HepG2 (cell line): ENCODE data around the gene MEIOB. TPM values are rescaled to one million over a fixed set of nuclear protein-coding genes. Genes with fewer than 3 reads are reported as not detected.

ENCODE experiments used
- BORCS8-MEF2B ChIP-seq: sonication (generic); formaldehyde crosslinking; IDR thresholded peaks from 2 replicates; pipeline ENCODE4 v1.8.0; 2022; ENCODE audit warnings: mild to moderate bottlenecking, missing genetic modification reagents
- CBX5 ChIP-seq: sonication (generic); formaldehyde crosslinking; IDR thresholded peaks from 2 replicates; pipeline ENCODE4 v1.4.0; 2020; ENCODE audit warnings: missing genetic modification reagents, borderline replicate concordance
- CCDC6 ChIP-seq: sonication (generic); formaldehyde crosslinking; IDR thresholded peaks from 2 replicates; pipeline ENCODE4 v1.8.1; 2022; ENCODE audit warnings: mild to moderate bottlenecking, missing genetic modification reagents, moderate library complexity
- CEBPG ChIP-seq: IDR thresholded peaks from 2 replicates; pipeline ENCODE4 v1.6.1; 2016
- DNMT3B ChIP-seq: conservative IDR thresholded peaks from 2 replicates; pipeline ENCODE4 v1.6.1; 2016; ENCODE audit warnings: missing biosample characterization, control low read depth
- GPN1 ChIP-seq: sonication (generic); formaldehyde crosslinking; IDR thresholded peaks from 2 replicates; pipeline ENCODE4 v1.5.1; 2020; ENCODE audit warnings: missing genetic modification reagents, borderline replicate concordance
- HMG20B ChIP-seq: conservative IDR thresholded peaks from 2 replicates; pipeline ENCODE4 v1.6.1; 2016; ENCODE audit warnings: missing genetic modification reagents, missing compliant biosample characterization
- JUND ChIP-seq: sonication (generic); formaldehyde crosslinking; IDR thresholded peaks from 2 replicates; pipeline ENCODE4 v1.8.0; 2022; ENCODE audit warnings: mild to moderate bottlenecking, missing genetic modification reagents
- MAF1 ChIP-seq: sonication (generic); formaldehyde crosslinking; IDR thresholded peaks from 2 replicates; pipeline ENCODE4 v1.5.0; 2020; ENCODE audit warnings: missing genetic modification reagents, borderline replicate concordance
- MAFG ChIP-seq: sonication (generic); formaldehyde crosslinking; IDR thresholded peaks from 2 replicates; pipeline ENCODE4 v1.5.1; 2020; ENCODE audit warnings: mild to moderate bottlenecking, missing genetic modification reagents
- MYPOP ChIP-seq: sonication (generic); formaldehyde crosslinking; IDR thresholded peaks from 2 replicates; pipeline ENCODE4 v1.8.1; 2023; ENCODE audit warnings: mild to moderate bottlenecking, moderate library complexity, missing genetic modification reagents
- NFE2L1 ChIP-seq: sonication (generic); formaldehyde crosslinking; IDR thresholded peaks from 2 replicates; pipeline ENCODE4 v1.4.0; 2020; ENCODE audit warnings: missing genetic modification reagents, mild to moderate bottlenecking, borderline replicate concordance
- NR2F1 ChIP-seq, 2 experiments: fragments of 450-650 bp in 1 of 2; formaldehyde crosslinking in 1 of 2; IDR thresholded peaks; 2 replicates each; pipeline versions ENCODE4 v1.5.0 to v1.6.1; 2016 to 2020; ENCODE audit warnings: mild to moderate bottlenecking in 1 of 2, missing compliant biosample characterization in 1 of 2, missing genetic modification reagents in 1 of 2, moderate library complexity in 1 of 2
- PAX8 ChIP-seq: sonication (generic); formaldehyde crosslinking; IDR thresholded peaks from 2 replicates; pipeline ENCODE4 v1.8.0; 2022; ENCODE audit warnings: mild to moderate bottlenecking, missing genetic modification reagents, borderline replicate concordance
- POLR2G ChIP-seq: fragments of 200-400 bp; formaldehyde crosslinking; IDR thresholded peaks from 2 replicates; pipeline ENCODE4 v1.6.1; 2018; ENCODE audit warnings: mild to moderate bottlenecking, low read depth, low read length, moderate library complexity
- SIX1 ChIP-seq: sonication (generic); formaldehyde crosslinking; IDR thresholded peaks from 2 replicates; pipeline ENCODE4 v1.4.0; 2020; ENCODE audit warnings: missing genetic modification reagents, borderline replicate concordance
- TGIF2 ChIP-seq: IDR thresholded peaks from 2 replicates; pipeline ENCODE4 v1.6.1; 2016; ENCODE audit warnings: control low read depth, missing compliant biosample characterization
- YY1 ChIP-seq: IDR thresholded peaks from 2 replicates; pipeline ENCODE4 v1.6.1; 2011; ENCODE audit warnings: low read length, low read depth, moderate library complexity, mild to moderate bottlenecking; ENCODE audit not compliant: insufficient read depth, insufficient replicate concordance
- ZC3H4 ChIP-seq: sonication (generic); formaldehyde crosslinking; IDR thresholded peaks from 2 replicates; pipeline ENCODE4 v1.4.0; 2020; ENCODE audit warnings: missing genetic modification reagents, borderline replicate concordance
- ZIK1 ChIP-seq: sonication (generic); formaldehyde crosslinking; IDR thresholded peaks from 2 replicates; pipeline ENCODE4 v1.5.0; 2020; ENCODE audit warnings: mild to moderate bottlenecking, low read depth, missing genetic modification reagents, borderline replicate concordance
- ZMYM3 ChIP-seq: sonication (generic); formaldehyde crosslinking; IDR thresholded peaks from 2 replicates; pipeline ENCODE4 v1.5.1; 2020; ENCODE audit warnings: mild to moderate bottlenecking, missing genetic modification reagents
- ZNF335 ChIP-seq: sonication (generic); formaldehyde crosslinking; IDR thresholded peaks from 2 replicates; pipeline ENCODE4 v1.4.0; 2020; ENCODE audit warnings: missing genetic modification reagents
- ZNF552 ChIP-seq: sonication (generic); formaldehyde crosslinking; IDR thresholded peaks from 2 replicates; pipeline ENCODE4 v1.9.0; 2022; ENCODE audit warnings: missing genetic modification reagents, mild to moderate bottlenecking, borderline replicate concordance
- ZNF605 ChIP-seq: sonication (generic); formaldehyde crosslinking; IDR thresholded peaks from 2 replicates; pipeline ENCODE4 v1.8.0; 2022; ENCODE audit warnings: mild to moderate bottlenecking, missing genetic modification reagents
- ZNF644 ChIP-seq: IDR thresholded peaks from 2 replicates; pipeline ENCODE4 v1.6.1; 2016; ENCODE audit warnings: low read depth
- polyA plus RNA-seq, 8 experiments: library from polyadenylated mRNA; depleted of rRNA in 3 of 8; stranded (reverse) in 7 of 8; unstranded in 1 of 8; fragments of >200 nt; fragmentation: Illumina TruSeq in 4 of 8; extraction: Trizol in 4 of 8; gene quantifications; 2 replicates each; pipeline versions ENCODE4 v1.2.1 to v1.2.3, GENCODE V29; 2011 to 2016; ENCODE audit warnings: low read depth in 4 of 8, missing spikeins in 1 of 8, mixed read lengths in 1 of 8; ENCODE audit not compliant: insufficient read depth in 1 of 8
- total RNA-seq, 5 experiments: library from RNA; depleted of rRNA; stranded (reverse); fragments of >200 nt; fragmentation: Illumina TruSeq; extraction: Trizol; gene quantifications; 2 replicates each; pipeline ENCODE4 v1.2.3, GENCODE V29; 2016; ENCODE audit warnings: low read depth in 1 of 5
- TF ChIP-seq, protein P1 (sequence below): sonication (generic); formaldehyde crosslinking; conservative IDR thresholded peaks from 2 replicates; pipeline ENCODE4 v1.4.0; 2020; ENCODE audit warnings: missing genetic modification reagents
- TF ChIP-seq, protein P2 (sequence below): sonication (generic); formaldehyde crosslinking; IDR thresholded peaks from 2 replicates; pipeline ENCODE4 v1.4.0; 2020; ENCODE audit warnings: missing genetic modification reagents

Gene MEIOB
- total and polyA plus RNA-seq, 2 of the 13 experiments (the other 11 are each of a cell fraction or from before 2014, with no cell fraction given): 0.17 TPM; not detected in 1

DNA sequence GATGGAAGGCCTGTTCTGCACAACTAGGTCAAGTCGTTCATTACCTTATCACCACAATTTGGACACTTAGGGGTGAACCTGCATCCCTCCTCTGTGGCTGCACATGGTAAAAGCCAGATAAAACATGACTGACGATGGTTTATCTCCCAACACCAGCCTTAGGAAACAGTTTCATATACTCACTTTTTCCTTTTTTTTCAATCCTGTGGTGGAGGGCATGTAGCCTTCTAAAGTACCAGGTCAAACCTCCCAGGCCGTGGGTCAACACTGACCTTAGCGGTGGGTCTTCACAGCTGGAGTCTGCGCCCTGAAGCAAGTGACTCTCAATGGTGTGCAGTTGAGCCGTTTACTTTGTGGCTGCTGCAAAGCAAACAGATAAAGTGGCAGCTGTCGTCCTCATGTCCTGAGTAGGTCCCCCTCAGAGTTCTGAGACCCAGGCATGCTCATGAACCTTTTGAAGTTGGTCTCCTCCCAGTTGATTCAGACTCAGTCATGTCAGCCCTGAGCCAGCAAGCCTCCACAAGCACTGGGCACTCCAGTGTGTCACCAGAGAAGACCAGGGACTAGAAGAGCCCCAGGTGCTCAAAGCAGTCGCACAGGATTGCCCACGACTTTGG lies 39.0 kb downstream of the MEIOB start (continued):
- TF ChIP-seq ZNF552 (CRISPR knock-in tag) (no peak), ZNF335 (CRISPR knock-in tag) (no peak), NFE2L1 (CRISPR knock-in tag) (no peak), GPN1 (no peak), SIX1 (0 out of 2 replicates have a peak, but pooled peaks have one; percentile 34), ZMYM3 (CRISPR knock-in tag) (peak; percentile 84), MAF1 (CRISPR knock-in tag) (0 out of 2 replicates have a peak, but pooled peaks have one; percentile 38), JUND (CRISPR knock-in tag) (peak; percentile 47; the same call in 1 of the 2 replicates), POLR2G (peak; percentile 61; the same call in 1 of the 2 replicates), HMG20B (CRISPR knock-in tag) (0 out of 2 replicates have a peak, but pooled peaks have one; percentile 18), ZNF605 (0 out of 2 replicates have a peak, but pooled peaks have one; percentile 74), MYPOP (CRISPR knock-in tag) (peak; percentile 44; the same call in 1 of the 2 replicates), MAFG (no peak), CEBPG (CRISPR knock-in tag) (no peak), ZIK1 (peak; percentile 60; the same call in 1 of the 2 replicates), TGIF2 (CRISPR knock-in tag) (peak; percentile 85), BORCS8-MEF2B (CRISPR knock-in tag) (peak; percentile 77; the same call in 1 of the 2 replicates), PAX8 (CRISPR knock-in tag) (no peak), ZNF644 (peak; percentile 58; the same call in 1 of the 2 replicates), CCDC6 (CRISPR knock-in tag) (0 out of 2 replicates have a peak, but pooled peaks have one; percentile 58), NR2F1 (CRISPR knock-in tag; IDR thresholded peaks at IDR 0.05) (peak in 1 of 2 experiments; percentile 9; a peak in 1 of 4 replicates), YY1 (peak; percentile 32), CBX5 (CRISPR knock-in tag) (0 out of 2 replicates have a peak, but pooled peaks have one; percentile 70), DNMT3B (CRISPR knock-in tag) (no peak), ZC3H4 (CRISPR knock-in tag) (no peak)
- TF ChIP-seq, protein P1, sequence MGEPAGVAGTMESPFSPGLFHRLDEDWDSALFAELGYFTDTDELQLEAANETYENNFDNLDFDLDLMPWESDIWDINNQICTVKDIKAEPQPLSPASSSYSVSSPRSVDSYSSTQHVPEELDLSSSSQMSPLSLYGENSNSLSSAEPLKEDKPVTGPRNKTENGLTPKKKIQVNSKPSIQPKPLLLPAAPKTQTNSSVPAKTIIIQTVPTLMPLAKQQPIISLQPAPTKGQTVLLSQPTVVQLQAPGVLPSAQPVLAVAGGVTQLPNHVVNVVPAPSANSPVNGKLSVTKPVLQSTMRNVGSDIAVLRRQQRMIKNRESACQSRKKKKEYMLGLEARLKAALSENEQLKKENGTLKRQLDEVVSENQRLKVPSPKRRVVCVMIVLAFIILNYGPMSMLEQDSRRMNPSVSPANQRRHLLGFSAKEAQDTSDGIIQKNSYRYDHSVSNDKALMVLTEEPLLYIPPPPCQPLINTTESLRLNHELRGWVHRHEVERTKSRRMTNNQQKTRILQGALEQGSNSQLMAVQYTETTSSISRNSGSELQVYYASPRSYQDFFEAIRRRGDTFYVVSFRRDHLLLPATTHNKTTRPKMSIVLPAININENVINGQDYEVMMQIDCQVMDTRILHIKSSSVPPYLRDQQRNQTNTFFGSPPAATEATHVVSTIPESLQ (CRISPR knock-in tag): no peak
- TF ChIP-seq, protein P2, sequence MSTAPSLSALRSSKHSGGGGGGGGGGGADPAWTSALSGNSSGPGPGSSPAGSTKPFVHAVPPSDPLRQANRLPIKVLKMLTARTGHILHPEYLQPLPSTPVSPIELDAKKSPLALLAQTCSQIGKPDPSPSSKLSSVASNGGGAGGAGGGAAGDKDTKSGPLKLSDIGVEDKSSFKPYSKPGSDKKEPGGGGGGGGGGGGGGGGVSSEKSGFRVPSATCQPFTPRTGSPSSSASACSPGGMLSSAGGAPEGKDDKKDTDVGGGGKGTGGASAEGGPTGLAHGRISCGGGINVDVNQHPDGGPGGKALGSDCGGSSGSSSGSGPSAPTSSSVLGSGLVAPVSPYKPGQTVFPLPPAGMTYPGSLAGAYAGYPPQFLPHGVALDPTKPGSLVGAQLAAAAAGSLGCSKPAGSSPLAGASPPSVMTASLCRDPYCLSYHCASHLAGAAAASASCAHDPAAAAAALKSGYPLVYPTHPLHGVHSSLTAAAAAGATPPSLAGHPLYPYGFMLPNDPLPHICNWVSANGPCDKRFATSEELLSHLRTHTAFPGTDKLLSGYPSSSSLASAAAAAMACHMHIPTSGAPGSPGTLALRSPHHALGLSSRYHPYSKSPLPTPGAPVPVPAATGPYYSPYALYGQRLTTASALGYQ (CRISPR knock-in tag): peak; percentile 85; the same call in 1 of the 2 replicates
